ENCODE results near the gene SIAH3. TPM values are rescaled to one million over a fixed set of nuclear protein-coding genes. Genes with fewer than 3 reads are reported as not detected.

The SIAH3 gene
- total RNA-seq, 3 donors from 2014 or later (not counting 1 experiment from before 2014, with no cell fraction given): not detected

DNA sequence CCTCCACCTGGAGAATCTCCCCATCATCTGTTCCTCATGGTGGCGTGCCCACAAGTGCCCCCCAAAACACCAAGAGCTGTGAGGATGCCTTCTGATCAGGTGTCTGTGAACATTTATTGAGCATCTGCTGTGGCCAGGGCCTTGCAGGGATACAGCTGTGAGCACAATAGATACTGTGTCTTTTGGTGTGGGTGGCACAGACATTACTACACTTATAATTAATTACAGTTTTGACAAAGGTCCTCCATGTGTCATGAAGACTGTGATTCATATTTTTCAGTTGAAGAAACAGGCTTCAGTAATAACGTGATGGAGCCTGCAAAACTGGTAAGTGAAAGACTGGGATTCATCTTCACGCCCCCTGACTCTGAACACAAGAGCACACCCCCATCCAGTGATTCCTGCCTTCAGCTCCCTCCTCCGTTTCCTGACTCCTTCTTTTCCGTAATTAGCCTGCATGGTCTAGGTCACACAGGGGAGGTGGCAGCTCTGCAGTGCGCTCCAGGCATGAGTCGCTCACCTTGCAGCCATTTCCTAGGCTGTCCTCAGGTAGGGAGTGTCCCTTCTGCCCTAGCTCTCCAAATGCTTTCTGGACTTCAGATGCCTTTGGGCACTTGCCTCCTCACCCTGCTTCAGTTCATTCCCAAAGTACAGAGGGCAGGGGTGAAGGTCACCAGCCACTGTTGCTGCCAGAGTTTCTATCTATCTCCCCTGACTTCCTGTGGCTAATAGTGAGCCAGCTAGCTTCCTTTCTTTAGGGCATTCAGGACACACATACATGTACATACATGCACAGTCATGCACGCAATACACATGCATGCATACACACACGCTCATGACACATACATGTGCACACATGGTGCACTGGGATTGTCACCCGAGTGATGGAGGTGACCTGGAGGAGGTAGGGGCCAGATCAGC lies 66.5 kb downstream of the SIAH3 start:
- 91% methylated on average over 10 of the region's 10 CpGs for WGBS (ENCODE audit: insufficient coverage)

DNA sequence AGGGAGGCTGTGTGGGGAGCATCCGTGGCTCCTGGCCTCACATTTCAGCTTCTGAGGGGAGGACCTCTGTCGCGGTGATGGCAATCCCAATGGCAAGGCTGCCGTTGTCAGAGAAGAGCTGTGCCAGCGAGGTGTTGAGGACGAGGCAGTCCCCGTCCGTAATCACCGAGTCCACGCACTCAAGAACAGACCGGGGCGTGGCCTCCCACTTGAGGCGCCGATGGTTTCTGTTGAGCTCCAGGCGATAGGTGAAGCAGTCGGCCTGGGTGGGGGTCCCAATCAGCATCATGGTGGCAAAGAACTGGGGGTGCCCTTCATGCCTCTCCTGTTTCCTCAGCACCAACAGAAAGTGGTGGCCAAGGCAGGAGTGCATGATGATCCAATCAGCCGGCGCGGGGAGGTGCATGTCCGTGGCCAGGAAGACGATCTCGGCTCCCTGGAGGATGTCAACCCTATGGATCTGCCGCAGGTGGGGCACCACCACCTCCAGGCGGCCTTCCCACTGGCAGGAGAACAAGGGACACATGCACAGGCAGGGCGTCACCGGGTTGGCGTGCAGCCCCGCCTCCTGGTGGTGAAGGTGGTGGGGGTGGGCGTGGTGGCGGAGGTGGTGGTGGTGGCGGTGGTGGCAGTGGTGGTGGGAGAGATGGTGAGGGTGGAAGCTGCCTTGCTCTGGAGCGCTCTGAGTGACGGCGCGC lies 68.1 kb downstream of the SIAH3 start:
- Histone ChIP-seq H3K27me3 (ENCODE audit: control insufficient read depth, insufficient read depth, low read length) (no peaks in the 10 kb centered on the region), H3K4me1 (ENCODE audit: control insufficient read depth, insufficient read depth, low read length) (no peaks in the 10 kb centered on the region), H3K4me3 (ENCODE audit: low read length) (no peak overlapping the region), H3K36me3 (ENCODE audit: control insufficient read depth, insufficient read depth, low read length) (no peaks in the 10 kb centered on the region), H3K27ac (ENCODE audit: low read length) (no peak overlapping the region), H3K9me3 (ENCODE audit: control insufficient read depth, insufficient read depth, low read length) (no peaks in the 10 kb centered on the region)
- Mint-ChIP-seq H3K9me3 (no peaks in the 10 kb centered on the region), H3K27ac (no peak overlapping the region), H3K36me3 (no peaks in the 10 kb centered on the region), H3K27me3 (ENCODE audit: low read depth in 2 of 2) (peaks cover 14 to 24% of the 10 kb centered on the region in 2 donors), H3K4me3 (no peak overlapping the region), H3K4me1 (no peaks in the 10 kb centered on the region)
- 94% methylated on average over 35 of the region's 35 CpGs for WGBS (ENCODE audit: insufficient coverage)
- intact Hi-C loops (cut with micrococcal nuclease): no loop called here
- ATAC-seq (no peak), DNase-seq (no peak)
- TF ChIP-seq CTCF (IDR thresholded peaks at IDR 0.05): no peak

More for the DNA sequence above, 66.5 kb downstream of the SIAH3 start:
- no peak overlapping the region for H3K4me3 ChIP-seq (ENCODE audit: low read length)
- Mint-ChIP-seq H3K4me3 (no peak overlapping the region), H3K9me3 (no peaks in the 10 kb centered on the region), H3K27ac (no peak overlapping the region), H3K27me3 (ENCODE audit: low read depth in 2 of 2) (peaks cover 14 to 24% of the 10 kb centered on the region in 2 donors), H3K4me1 (no peaks in the 10 kb centered on the region), H3K36me3 (no peaks in the 10 kb centered on the region)
- intact Hi-C loops (cut with micrococcal nuclease): no loop called here
- H3K27ac ChIP-seq (ENCODE audit: low read length): no peak overlapping the region
- H3K36me3 ChIP-seq (ENCODE audit: control insufficient read depth, insufficient read depth, low read length): no peaks in the 10 kb centered on the region
- no peaks in the 10 kb centered on the region for H3K9me3 ChIP-seq (ENCODE audit: control insufficient read depth, insufficient read depth, low read length)
- H3K27me3 ChIP-seq (ENCODE audit: control insufficient read depth, insufficient read depth, low read length): no peaks in the 10 kb centered on the region
- ATAC-seq (no peak), DNase-seq (no peak)
- TF ChIP-seq CTCF (IDR thresholded peaks at IDR 0.05): no peak
- H3K4me1 ChIP-seq (ENCODE audit: control insufficient read depth, insufficient read depth, low read length): no peaks in the 10 kb centered on the region

- TF ChIP-seq CTCF (IDR thresholded peaks at IDR 0.05): no peak
- no peaks in the 10 kb centered on the region for H3K27me3 ChIP-seq (ENCODE audit: control insufficient read depth, insufficient read depth, low read length)
- Mint-ChIP-seq H3K36me3 (no peaks in the 10 kb centered on the region), H3K4me3 (no peak overlapping the region), H3K27me3 (ENCODE audit: low read depth in 2 of 2) (peaks cover 11 to 33% of the 10 kb centered on the region in 2 donors), H3K9me3 (no peaks in the 10 kb centered on the region), H3K27ac (no peak overlapping the region), H3K4me1 (no peaks in the 10 kb centered on the region)
- ATAC-seq: no peak
- no peaks in the 10 kb centered on the region for H3K9me3 ChIP-seq (ENCODE audit: control insufficient read depth, insufficient read depth, low read length)
- intact Hi-C loops (cut with micrococcal nuclease): no loop called here
- no peak for DNase-seq
- H3K4me3 ChIP-seq (ENCODE audit: low read length): no peak overlapping the region
- WGBS (ENCODE audit: insufficient coverage): 84% methylated on average over 9 of the region's 9 CpGs
- H3K4me1 ChIP-seq (ENCODE audit: control insufficient read depth, insufficient read depth, low read length): no peaks in the 10 kb centered on the region
- no peak overlapping the region for H3K27ac ChIP-seq (ENCODE audit: low read length)
- no peaks in the 10 kb centered on the region for H3K36me3 ChIP-seq (ENCODE audit: control insufficient read depth, insufficient read depth, low read length)
Observed at GRCh38 chr13:45782327-45783045, 69.1 kb downstream of the SIAH3 start.

All from natural killer cell (primary cell).